Stimulated activated CD4-positive, alpha-beta T cell treated with anti-CD3 and anti-CD28 coated beads, Interleukin-12 subunit alpha, Interleukin-12 subunit beta, amount 100 ng/mL, for 4 hours (primary cell): ENCODE measurements around the gene UBE2D2.
"Not testable (repeated sequence)": the region's sequence is repeated elsewhere in the genome, so short reads cannot be mapped to it uniquely, and the experiment has no call there.

ENCODE experiments used
- DNase-seq: peaks from one replicate; pipeline ENCODE4 v3.0.0-alpha.2; 2020

UBE2D2 gene

GRCh38 chr5:139560752-139561654 is at the start of gene UBE2D2:
Gene UBE2D2 (plus strand): TSS chr5:139561339. CDS start chr5:139561792, 453 bp downstream.
- peak; percentile 98 for DNase-seq

- no peak for DNase-seq
Measured at GRCh38 chr5:139512786-139513390, 48.3 kb upstream of the UBE2D2 start.

GRCh38 chr5:139513434-139513833 is 47.7 kb upstream of the UBE2D2 start:
- DNase-seq, result peak; percentile 74

- DNase-seq, result no peak
Measured at GRCh38 chr5:139513852-139514485, 47.2 kb upstream of the UBE2D2 start.

GRCh38 chr5:139514486-139514856 is 46.7 kb upstream of the UBE2D2 start:
- no peak for DNase-seq

- peak; percentile 93 for DNase-seq
Measured at GRCh38 chr5:139517683-139518564, 43.2 kb upstream of the UBE2D2 start.

GRCh38 chr5:139523635-139524445 is 37.3 kb upstream of the UBE2D2 start:
- no peak for DNase-seq

- DNase-seq, result no peak
Measured at GRCh38 chr5:139524446-139524845, 36.7 kb upstream of the UBE2D2 start.

- DNase-seq, result no peak
Measured at GRCh38 chr5:139524940-139525585, 36.1 kb upstream of the UBE2D2 start.

- not testable (repeated sequence) for DNase-seq
Measured at GRCh38 chr5:139525586-139526308, 35.4 kb upstream of the UBE2D2 start.

- not testable (repeated sequence) for DNase-seq
Measured at GRCh38 chr5:139526309-139527089, 34.6 kb upstream of the UBE2D2 start.

- not testable (repeated sequence) for DNase-seq
Measured at GRCh38 chr5:139527090-139527470, 34.1 kb upstream of the UBE2D2 start.

GRCh38 chr5:139527896-139528467 is 33.2 kb upstream of the UBE2D2 start:
- DNase-seq, result not testable (repeated sequence)

GRCh38 chr5:139528695-139529094 is 32.4 kb upstream of the UBE2D2 start:
- not testable (repeated sequence) for DNase-seq

GRCh38 chr5:139530079-139530478 is 31.1 kb upstream of the UBE2D2 start:
- DNase-seq, result not testable (repeated sequence)

GRCh38 chr5:139531772-139532169 is 29.4 kb upstream of the UBE2D2 start:
- no peak for DNase-seq

- DNase-seq, result peak; percentile 32
Measured at GRCh38 chr5:139543423-139543991, 17.6 kb upstream of the UBE2D2 start.

- not testable (repeated sequence) for DNase-seq
Measured at GRCh38 chr5:139546593-139546992, 14.5 kb upstream of the UBE2D2 start.
